D341Med (cell line): ENCODE data around the gene CELSR1.
A peak's percentile ranks its signal among the peaks of the same experiment; 100 is the strongest.

Experiments
- DNase-seq: peaks from one replicate; pipeline ENCODE4 v3.0.0; 2012; ENCODE audit warnings: low spot score

CELSR1 gene

GRCh38 chr22:46376111-46376510, 161.3 kb downstream of the CELSR1 start:
- DNase-seq: no peak

GRCh38 chr22:46374663-46375474, 162.6 kb downstream of the CELSR1 start:
- no peak for DNase-seq

- DNase-seq: no peak
Observed at GRCh38 chr22:46373921-46374662, 163.3 kb downstream of the CELSR1 start.

GRCh38 chr22:46373159-46373558, 164.3 kb downstream of the CELSR1 start:
- DNase-seq: no peak

GRCh38 chr22:46372686-46373085, 164.7 kb downstream of the CELSR1 start:
- DNase-seq: no peak

- DNase-seq: no peak
Observed at GRCh38 chr22:46371623-46372226, 165.7 kb downstream of the CELSR1 start.

GRCh38 chr22:46370584-46371291, 166.7 kb downstream of the CELSR1 start:
- DNase-seq: no peak

GRCh38 chr22:46369716-46370583, 167.5 kb downstream of the CELSR1 start:
- no peak for DNase-seq

GRCh38 chr22:46368871-46369715, 168.3 kb downstream of the CELSR1 start:
- DNase-seq: no peak

GRCh38 chr22:46368422-46368821, 169.0 kb downstream of the CELSR1 start:
- DNase-seq: no peak

GRCh38 chr22:46367707-46368191, 169.7 kb downstream of the CELSR1 start:
- peak; percentile 92 for DNase-seq

- DNase-seq: no peak
Observed at GRCh38 chr22:46366801-46367706, 170.4 kb downstream of the CELSR1 start.

- no peak for DNase-seq
Observed at GRCh38 chr22:46366327-46366731, 171.1 kb downstream of the CELSR1 start.

- no peak for DNase-seq
Observed at GRCh38 chr22:46365166-46365624, 172.2 kb downstream of the CELSR1 start.

GRCh38 chr22:46364341-46365165, 172.9 kb downstream of the CELSR1 start:
- DNase-seq: no peak

GRCh38 chr22:46363611-46364321, 173.7 kb downstream of the CELSR1 start:
- DNase-seq: no peak

GRCh38 chr22:46362934-46363515, 174.4 kb downstream of the CELSR1 start:
- no peak for DNase-seq
